WERI-Rb-1 (cell line): Measurements from ENCODE around the gene COL20A1.

Experiments
- DNase-seq: peaks from one replicate; pipeline ENCODE4 v3.0.0-alpha.2; 2020
- H3K27ac ChIP-seq: fragments of 250-450 bp; sonication (Bioruptor Pico); 2 replicates; pipeline ENCODE4 v1.5.1; 2020; ENCODE audit warnings: mild to moderate bottlenecking, moderate library complexity
- H3K27me3 ChIP-seq: fragments of 250-450 bp; sonication (Bioruptor Pico); 2 replicates; pipeline ENCODE4 v1.5.1; 2021; ENCODE audit warnings: mild to moderate bottlenecking, low read depth, moderate library complexity; ENCODE audit not compliant: insufficient read depth, severe bottlenecking
- H3K36me3 ChIP-seq: fragments of 250-450 bp; sonication (Bioruptor Pico); 2 replicates; pipeline ENCODE4 v1.5.1; 2020; ENCODE audit warnings: mild to moderate bottlenecking, moderate library complexity
- H3K4me3 ChIP-seq: 2 replicates; pipeline ENCODE4 v1.5.1; 2011; ENCODE audit warnings: low read depth, mild to moderate bottlenecking, control low read depth, low read length
- H3K9me3 ChIP-seq: fragments of 250-450 bp; sonication (Bioruptor Pico); 2 replicates; pipeline ENCODE4 v1.5.1; 2021; ENCODE audit warnings: mild to moderate bottlenecking, moderate library complexity; ENCODE audit not compliant: severe bottlenecking
- CTCF ChIP-seq: IDR thresholded peaks from 2 replicates; pipeline ENCODE4 v1.5.1; 2011; ENCODE audit warnings: low read depth, mild to moderate bottlenecking, control low read depth, inconsistent platforms, low read length

COL20A1 gene

DNA sequence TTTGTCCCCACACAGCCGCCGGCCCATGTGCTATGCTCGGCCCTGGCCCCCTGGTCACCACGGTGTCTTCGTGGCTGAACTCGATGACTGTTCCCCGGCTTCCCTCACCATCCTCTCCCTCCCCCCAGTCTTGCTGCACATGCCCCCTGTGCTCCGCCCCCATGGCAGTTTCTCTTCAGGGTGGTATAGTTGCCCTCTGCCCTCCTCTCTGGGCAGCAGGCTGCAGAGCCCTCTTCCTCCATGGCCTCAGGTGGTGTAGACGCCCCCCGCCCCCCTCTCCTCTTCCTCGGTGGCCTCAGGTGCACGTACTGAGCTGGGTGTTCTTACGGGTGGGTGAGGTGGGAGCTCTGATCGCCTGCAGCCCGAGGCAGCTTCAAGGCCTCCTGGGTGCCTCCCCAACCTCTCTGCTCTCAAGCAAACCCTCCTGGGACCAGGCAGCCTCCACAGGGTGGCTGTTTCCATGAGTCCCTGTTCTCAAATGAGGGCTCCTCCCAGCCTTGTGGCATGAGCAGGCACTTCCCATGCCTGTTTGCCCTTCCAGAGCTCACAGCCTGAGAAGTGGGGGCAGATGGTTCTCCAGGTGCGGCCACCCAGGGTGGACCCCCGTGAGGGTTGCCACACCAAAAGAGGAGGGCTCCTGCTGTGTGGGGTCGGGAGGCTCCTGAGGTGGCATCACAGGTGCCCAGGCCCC, 24.8 kb downstream of the COL20A1 start:
- no peak for DNase-seq
- TF ChIP-seq CTCF = no peak
- H3K36me3 ChIP-seq = no peaks in the 10 kb centered on the region
- H3K27me3 ChIP-seq = no peaks in the 10 kb centered on the region
- H3K4me3 ChIP-seq = no peak overlapping the region
- H3K9me3 ChIP-seq = no peaks in the 10 kb centered on the region
- H3K27ac ChIP-seq = no peak overlapping the region

- DNase-seq = no peak
- Histone ChIP-seq H3K4me3 (no peak overlapping the region), H3K9me3 (no peaks in the 10 kb centered on the region), H3K27me3 (no peaks in the 10 kb centered on the region), H3K27ac (no peak overlapping the region), H3K36me3 (no peaks in the 10 kb centered on the region)
- TF ChIP-seq CTCF = no peak
Observed at GRCh38 chr20:63318391-63319163, 25.6 kb downstream of the COL20A1 start.

DNA sequence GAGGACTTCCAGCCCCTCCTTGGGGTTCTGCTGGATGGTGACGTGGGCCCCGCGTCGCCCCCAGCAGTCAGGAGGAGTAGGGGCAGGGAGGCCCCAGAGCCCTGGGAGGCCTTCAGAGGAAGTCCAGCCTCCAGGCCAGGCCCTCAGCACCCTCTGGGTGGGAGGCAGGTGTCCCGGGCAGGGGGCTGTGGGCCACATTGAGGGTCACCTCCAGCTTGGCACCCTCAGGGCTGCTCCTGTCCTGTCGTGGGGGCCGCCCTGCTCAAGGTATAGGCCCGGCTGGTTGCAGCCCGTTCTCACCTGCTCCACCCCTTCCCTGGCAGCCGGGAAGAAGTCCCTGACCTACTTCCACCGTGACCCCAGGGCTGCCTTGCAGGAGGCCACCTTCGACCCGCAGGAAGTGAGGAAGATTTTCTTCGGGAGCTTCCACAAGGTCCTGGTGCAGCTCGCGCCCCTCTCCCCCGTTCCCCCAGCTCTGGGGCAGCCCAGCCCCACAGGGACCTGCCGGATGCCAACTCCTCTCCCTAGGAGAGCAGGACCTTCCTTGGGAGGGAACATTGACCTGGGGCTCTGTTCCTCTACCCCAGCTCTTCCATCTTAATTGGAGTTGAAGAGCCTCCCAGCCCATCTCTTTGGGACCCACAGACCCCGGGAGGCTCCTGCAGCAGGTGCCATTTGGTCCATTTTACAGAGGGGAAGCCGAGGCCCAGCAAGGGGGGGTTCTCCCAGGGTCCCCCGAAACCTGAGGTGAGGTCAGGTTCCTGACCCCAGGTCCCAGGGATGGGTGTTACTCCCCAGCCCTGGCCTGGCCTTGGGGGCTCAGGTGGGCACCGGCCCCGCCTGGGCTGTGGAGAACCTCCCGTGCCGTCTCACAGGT, 26.4 kb downstream of the COL20A1 start:
- no peaks in the 10 kb centered on the region for H3K27me3 ChIP-seq
- H3K4me3 ChIP-seq = no peak overlapping the region
- no peak overlapping the region for H3K27ac ChIP-seq
- H3K9me3 ChIP-seq = no peaks in the 10 kb centered on the region
- H3K36me3 ChIP-seq = no peaks in the 10 kb centered on the region
- TF ChIP-seq CTCF = no peak
- DNase-seq = no peak

DNA sequence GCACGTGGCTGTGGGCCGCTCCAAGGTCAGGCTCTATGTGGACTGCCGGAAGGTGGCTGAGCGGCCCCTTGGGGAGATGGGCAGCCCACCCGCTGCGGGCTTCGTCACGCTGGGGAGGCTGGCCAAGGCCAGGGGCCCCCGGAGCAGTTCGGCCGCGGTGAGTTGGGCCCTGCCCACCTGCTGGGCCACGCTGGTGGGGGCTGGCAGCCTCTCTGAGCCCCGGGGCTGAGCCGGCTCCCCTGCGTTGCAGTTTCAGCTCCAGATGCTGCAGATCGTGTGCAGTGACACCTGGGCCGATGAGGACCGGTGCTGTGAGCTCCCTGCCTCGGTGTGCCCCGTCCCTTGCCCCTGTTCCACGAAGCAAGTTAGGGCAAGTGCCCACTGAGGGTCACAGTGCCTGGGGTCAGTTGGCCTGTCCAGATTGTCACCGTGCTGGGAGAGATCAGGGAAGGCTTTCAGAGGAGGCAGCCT, 27.1 kb downstream of the COL20A1 start:
- no peak for TF ChIP-seq CTCF
- DNase-seq = no peak
- H3K4me3 ChIP-seq = no peak overlapping the region
- no peaks in the 10 kb centered on the region for H3K9me3 ChIP-seq
- H3K27ac ChIP-seq = no peak overlapping the region
- no peaks in the 10 kb centered on the region for H3K27me3 ChIP-seq
- no peaks in the 10 kb centered on the region for H3K36me3 ChIP-seq

DNA sequence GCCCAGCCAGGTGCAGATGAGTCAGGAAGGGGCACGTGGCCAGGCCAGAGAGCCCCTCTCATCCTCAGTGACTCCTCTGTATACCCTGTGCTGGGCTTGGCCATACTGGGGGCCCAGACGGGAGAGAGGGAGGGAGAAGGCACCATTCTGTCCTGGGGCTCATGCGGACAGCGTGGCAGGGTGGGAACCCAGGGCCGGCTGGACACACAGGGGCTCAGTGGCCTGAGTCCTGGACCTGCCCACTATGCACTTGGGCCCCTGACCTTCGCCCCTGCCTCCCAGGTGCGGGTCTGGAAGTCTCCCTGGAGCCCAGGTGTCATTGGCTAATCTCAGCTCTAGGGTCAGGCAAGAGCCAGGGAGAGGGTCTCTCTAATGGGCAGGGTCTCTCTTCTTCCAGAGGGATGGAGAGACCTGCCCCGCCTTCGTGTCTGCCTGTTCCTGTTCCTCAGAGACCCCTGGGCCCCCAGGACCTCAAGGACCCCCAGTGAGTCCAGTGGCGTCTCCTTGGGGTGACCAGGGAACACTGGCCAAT, 27.7 kb downstream of the COL20A1 start:
- Histone ChIP-seq H3K4me3 (no peak overlapping the region), H3K27ac (no peak overlapping the region), H3K9me3 (no peaks in the 10 kb centered on the region), H3K36me3 (no peaks in the 10 kb centered on the region), H3K27me3 (no peaks in the 10 kb centered on the region)
- DNase-seq = no peak
- no peak for TF ChIP-seq CTCF
